Esophagus (tissue), 2 donors: ENCODE data around the gene NPPC. TPM values are rescaled to one million over a fixed set of nuclear protein-coding genes. Genes with fewer than 3 reads are reported as not detected.

ENCODE experiments used
- H3K27ac ChIP-seq, 2 donors: one replicate each; pipeline ENCODE4 v1.5.1; 2013; ENCODE audit warnings: low read depth in 2 of 2, mild to moderate bottlenecking in 2 of 2, inconsistent platforms in 1 of 2, low read length in 1 of 2, moderate library complexity in 1 of 2
- H3K27me3 ChIP-seq, 2 donors: one replicate each; pipeline ENCODE4 v1.6.1; 2013; ENCODE audit warnings: low read length in 2 of 2, control low read depth in 1 of 2, mild to moderate bottlenecking in 1 of 2; ENCODE audit not compliant: insufficient read depth in 2 of 2, control insufficient read depth in 1 of 2
- H3K36me3 ChIP-seq, 2 donors: one replicate each; pipeline ENCODE4 v1.6.1; 2013; ENCODE audit warnings: low read length in 1 of 2; ENCODE audit not compliant: control insufficient read depth in 2 of 2, insufficient read depth in 2 of 2
- H3K4me1 ChIP-seq, 2 donors: one replicate each; pipeline ENCODE4 v1.6.1; 2013; ENCODE audit warnings: low read length in 1 of 2; ENCODE audit not compliant: control insufficient read depth in 2 of 2, insufficient read depth in 2 of 2
- H3K4me3 ChIP-seq, 2 donors: one replicate each; pipeline ENCODE4 v1.5.1; 2013; ENCODE audit warnings: low read length in 2 of 2, mild to moderate bottlenecking in 2 of 2, low read depth in 1 of 2, moderate library complexity in 1 of 2
- H3K9me3 ChIP-seq, 2 donors: one replicate each; pipeline ENCODE4 v1.6.1; 2013; ENCODE audit warnings: mild to moderate bottlenecking in 2 of 2, low read depth in 1 of 2, low read length in 1 of 2, moderate library complexity in 1 of 2; ENCODE audit not compliant: control insufficient read depth in 2 of 2, insufficient read depth in 1 of 2
- WGBS, 2 donors: extraction: QIAGEN DNeasy Blood & Tissue Kit; methylation state at CpG; one replicate each; pipeline ENCODE4 v1.1.7; 2013; 5-methylcytosine and 5-hydroxymethylcytosine counted together
- polyA plus RNA-seq, 2 donors: library from polyadenylated mRNA; stranded (reverse); fragments of 200-250 nt; gene quantifications; one replicate each; pipeline ENCODE4 v1.2.3, GENCODE V29; 2013
- donor health status: healthy with polysubstance abuse.
- donor health status: Bipolar disorder and iron deficiency.

The NPPC gene
- polyA plus RNA-seq, 2 donors = 2.2 TPM

DNA sequence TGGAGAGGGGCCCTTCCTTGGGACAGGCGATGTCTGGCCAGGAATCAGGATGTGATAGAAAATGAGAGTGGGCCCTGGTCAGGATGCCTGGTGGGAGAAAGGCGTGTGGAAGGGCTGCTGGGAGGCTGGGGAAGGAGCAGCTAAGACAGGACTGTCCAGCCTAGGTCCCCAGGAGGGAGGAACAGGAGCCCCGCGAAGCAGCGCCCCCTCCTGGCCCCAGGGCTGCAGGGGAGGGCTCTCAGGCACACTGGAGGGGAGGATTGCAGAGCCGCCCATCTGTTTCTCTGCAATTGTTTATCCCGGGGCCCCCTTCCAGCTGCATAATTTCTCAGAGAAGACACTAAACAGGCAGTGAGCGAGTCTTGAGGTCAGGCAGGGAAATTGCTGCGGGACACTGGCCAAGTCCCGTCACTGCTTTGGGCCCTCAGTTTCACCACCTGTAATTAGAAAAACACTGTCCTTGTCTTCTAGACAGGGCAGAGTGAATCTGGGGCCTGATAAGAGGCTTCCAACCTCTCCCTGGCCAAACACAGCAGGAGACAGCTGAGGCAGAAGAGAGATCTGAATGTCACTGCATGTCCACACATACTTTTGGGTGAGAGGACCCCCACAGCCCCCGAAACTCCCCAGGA, 3.9 kb upstream of the NPPC start:
- Histone ChIP-seq H3K9me3 (no peaks in the 10 kb centered on the region), H3K27me3 (peaks cover 0 to 3% of the 10 kb centered on the region in 2 donors), H3K4me1 (peaks cover 5 to 14% of the 10 kb centered on the region in 2 donors), H3K4me3 (no peak overlapping the region), H3K27ac (no peak overlapping the region), H3K36me3 (no peaks in the 10 kb centered on the region)
- 60% methylated on average over 11 of the region's 11 CpGs for WGBS, 2 donors

DNA sequence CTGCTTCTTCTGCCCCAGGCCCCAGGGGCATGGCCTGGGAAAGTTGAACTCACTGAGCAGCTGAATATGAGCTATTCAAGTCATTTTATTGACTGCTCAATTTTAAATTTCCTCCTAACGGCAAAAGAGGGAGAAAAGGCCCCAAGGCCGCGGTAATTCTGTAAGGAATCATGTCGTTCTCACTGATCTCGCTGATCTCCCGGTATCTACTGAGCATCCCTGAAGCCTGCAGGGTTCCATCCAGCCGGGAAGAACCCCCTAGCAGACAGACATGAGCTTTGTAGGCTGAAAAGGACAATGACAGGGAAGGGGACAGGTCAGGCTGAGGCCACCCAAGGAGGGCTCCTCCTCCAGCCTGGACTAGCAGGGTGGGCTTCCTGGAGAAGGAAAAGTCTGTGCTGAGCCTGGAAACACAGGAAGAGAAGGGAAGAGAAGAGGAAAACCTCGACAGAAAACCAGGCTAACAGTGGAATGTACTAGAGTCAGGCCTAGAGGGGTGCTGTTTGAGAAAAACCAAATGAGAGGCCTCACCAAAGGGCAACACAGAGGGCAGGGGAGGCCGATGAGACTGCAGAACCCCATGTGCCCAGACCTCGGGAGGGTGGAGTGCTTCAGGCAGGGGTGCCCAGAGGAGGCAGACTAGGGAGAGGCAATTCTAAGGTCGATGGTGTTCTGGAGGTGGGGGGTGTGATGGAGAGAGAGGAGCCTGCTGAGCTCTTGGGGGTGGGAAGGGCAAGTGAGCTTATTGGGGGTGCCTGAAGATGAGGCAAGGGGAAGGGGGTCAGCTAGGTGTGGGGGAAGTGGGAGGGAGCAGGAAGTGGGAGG, 2.9 kb upstream of the NPPC start:
- WGBS, 2 donors = 79 to 88% methylated on average over 11 of the region's 11 CpGs
- no peak overlapping the region for H3K4me3 ChIP-seq
- no peaks in the 10 kb centered on the region for H3K36me3 ChIP-seq
- peaks cover 0 to 7% of the 10 kb centered on the region in 2 donors for H3K27me3 ChIP-seq
- no peak overlapping the region for H3K27ac ChIP-seq
- no peaks in the 10 kb centered on the region for H3K9me3 ChIP-seq
- peaks cover 5 to 14% of the 10 kb centered on the region in 2 donors for H3K4me1 ChIP-seq

GRCh38 chr2:231928481-231928880, 2.3 kb upstream of the NPPC start:
- WGBS, 2 donors = 79 to 82% methylated on average over 5 of the region's 5 CpGs
- Histone ChIP-seq H3K27ac (no peak overlapping the region), H3K4me1 (peaks cover 5 to 14% of the 10 kb centered on the region in 2 donors), H3K36me3 (no peaks in the 10 kb centered on the region), H3K9me3 (no peaks in the 10 kb centered on the region), H3K4me3 (no peak overlapping the region), H3K27me3 (peaks cover 0 to 11% of the 10 kb centered on the region in 2 donors)

GRCh38 chr2:231927566-231927890, 1.3 kb upstream of the NPPC start:
- Histone ChIP-seq H3K36me3 (no peaks in the 10 kb centered on the region), H3K27ac (no peak overlapping the region), H3K4me3 (no peak overlapping the region), H3K4me1 (peaks cover 5 to 14% of the 10 kb centered on the region in 2 donors), H3K27me3 (peaks cover 0 to 11% of the 10 kb centered on the region in 2 donors), H3K9me3 (no peaks in the 10 kb centered on the region)
- 66 to 81% methylated on average over 10 of the region's 10 CpGs for WGBS, 2 donors

DNA sequence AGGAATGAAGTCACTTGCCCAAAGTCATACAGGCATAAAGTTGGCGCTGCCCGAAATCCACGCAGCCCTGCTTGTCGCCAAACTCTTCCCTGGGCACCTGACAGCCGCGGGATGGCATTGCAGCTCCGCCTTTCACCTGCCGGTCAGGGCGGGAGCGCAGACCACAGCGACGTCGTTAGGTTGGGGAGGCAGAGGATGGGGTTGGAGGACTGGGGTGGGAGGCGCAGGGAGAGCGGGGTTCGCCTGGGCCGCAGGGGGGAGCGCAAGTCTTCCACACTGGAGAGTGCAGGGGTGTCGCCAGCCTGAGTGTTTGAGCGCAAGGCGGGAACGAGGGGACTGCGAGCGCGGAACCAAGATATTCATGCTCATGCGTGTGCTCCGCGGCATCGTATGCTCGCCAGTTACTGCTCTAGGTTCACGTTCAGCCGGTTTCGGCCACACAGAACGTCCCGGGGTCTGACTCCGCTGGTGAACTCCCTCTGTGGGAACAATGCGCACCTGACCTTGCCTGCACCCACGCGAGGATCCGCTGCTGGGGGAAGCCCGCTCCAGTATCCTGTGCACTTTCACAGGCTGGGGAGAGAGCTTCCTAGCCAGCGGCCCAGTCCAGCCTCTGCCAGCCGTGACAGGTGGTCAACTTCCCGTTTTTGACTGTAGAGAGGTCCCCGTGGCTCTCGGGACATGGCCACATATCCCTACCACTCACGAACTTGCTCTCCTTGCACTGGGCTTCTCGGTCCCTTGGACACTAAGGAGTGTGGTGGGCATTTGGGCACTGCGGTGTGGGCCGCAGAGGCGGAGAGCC, 767 bp upstream of the NPPC start:
- Histone ChIP-seq H3K27me3 (peaks cover 0 to 11% of the 10 kb centered on the region in 2 donors), H3K27ac (no peak overlapping the region), H3K4me1 (peaks cover 5 to 14% of the 10 kb centered on the region in 2 donors), H3K4me3 (peak overlapping the region; percentile 53 to 58), H3K36me3 (no peaks in the 10 kb centered on the region), H3K9me3 (no peaks in the 10 kb centered on the region)
- 9 to 12% methylated on average over 49 to 51 of the region's 51 CpGs for WGBS, 2 donors

DNA sequence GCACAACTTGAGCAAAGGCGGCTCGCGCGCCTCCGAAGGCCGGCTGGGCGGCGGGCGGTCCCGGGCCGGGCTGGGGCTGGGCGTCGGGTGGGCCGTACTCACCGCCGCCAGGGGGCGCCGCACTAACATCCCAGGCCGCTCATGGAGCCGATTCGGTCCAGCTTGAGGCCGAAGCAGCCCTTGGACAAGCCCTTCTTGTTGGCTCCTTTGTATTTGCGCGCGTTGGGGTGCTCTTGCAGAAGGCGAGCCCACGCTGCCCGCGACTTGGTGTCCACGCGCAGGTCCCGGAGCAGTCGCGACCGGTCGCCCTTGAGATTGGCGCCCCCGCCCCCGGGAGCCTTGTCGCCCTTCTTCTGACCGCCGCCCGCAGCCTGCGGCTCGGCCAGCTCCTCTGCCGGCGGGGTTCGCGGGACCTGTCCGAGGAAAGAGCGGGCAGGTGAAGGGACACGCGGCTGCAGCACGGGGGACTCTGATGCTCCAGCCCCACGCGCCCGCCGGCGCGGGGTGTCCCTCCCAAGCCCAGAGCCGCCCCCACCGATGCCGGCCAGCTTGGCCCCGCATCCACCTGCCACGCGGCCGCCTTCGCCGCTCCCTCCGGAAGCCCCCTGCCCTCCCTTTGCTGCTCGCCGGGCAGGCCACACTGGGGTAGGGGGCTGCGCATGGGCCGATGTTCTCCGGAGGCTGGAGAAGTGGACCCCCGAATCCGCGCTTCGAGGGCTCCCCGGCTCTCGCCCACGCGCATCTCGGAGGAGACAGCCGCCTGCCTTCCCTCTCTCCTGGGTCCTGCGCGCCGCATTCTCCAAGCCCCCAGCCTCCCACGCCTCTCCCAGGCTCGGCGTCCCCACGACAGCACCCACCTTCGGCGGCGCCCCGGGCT, 655 bp downstream of the NPPC start:
- H3K9me3 ChIP-seq = no peaks in the 10 kb centered on the region
- peaks cover 0 to 11% of the 10 kb centered on the region in 2 donors for H3K27me3 ChIP-seq
- peak overlapping the region; percentile 53 to 58 for H3K4me3 ChIP-seq
- H3K27ac ChIP-seq = no peak overlapping the region
- H3K36me3 ChIP-seq = no peaks in the 10 kb centered on the region
- WGBS, 2 donors = 1% methylated on average over 94 to 96 of the region's 96 CpGs
- peaks cover 5 to 14% of the 10 kb centered on the region in 2 donors for H3K4me1 ChIP-seq

DNA sequence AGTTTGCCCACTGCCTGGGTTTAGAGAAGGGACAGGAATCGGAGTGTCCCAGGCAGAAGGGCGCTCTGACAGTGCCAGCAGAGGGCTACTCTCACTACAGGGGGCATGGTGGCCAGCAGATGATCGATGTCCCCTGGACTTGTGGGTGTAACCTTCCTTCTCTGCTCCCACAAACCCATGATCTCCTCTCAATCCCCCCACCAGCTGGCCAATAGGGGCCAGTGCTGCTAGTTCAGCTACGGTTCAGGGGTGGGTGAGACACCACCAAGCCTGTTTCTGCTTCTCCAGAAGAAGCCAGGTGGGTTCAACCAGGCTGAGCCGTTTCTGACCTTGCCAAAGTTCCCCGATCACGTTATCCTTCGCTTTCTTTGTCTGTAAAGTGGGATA, 1.3 kb downstream of the NPPC start:
- WGBS, 2 donors = 19 to 24% methylated on average over 8 of the region's 8 CpGs
- H3K27ac ChIP-seq = no peak overlapping the region
- H3K36me3 ChIP-seq = no peaks in the 10 kb centered on the region
- H3K4me1 ChIP-seq = peaks cover 5 to 14% of the 10 kb centered on the region in 2 donors
- H3K9me3 ChIP-seq = no peaks in the 10 kb centered on the region
- H3K4me3 ChIP-seq = peak overlapping the region; percentile 53 to 58
- H3K27me3 ChIP-seq = peaks cover 0 to 11% of the 10 kb centered on the region in 2 donors

DNA sequence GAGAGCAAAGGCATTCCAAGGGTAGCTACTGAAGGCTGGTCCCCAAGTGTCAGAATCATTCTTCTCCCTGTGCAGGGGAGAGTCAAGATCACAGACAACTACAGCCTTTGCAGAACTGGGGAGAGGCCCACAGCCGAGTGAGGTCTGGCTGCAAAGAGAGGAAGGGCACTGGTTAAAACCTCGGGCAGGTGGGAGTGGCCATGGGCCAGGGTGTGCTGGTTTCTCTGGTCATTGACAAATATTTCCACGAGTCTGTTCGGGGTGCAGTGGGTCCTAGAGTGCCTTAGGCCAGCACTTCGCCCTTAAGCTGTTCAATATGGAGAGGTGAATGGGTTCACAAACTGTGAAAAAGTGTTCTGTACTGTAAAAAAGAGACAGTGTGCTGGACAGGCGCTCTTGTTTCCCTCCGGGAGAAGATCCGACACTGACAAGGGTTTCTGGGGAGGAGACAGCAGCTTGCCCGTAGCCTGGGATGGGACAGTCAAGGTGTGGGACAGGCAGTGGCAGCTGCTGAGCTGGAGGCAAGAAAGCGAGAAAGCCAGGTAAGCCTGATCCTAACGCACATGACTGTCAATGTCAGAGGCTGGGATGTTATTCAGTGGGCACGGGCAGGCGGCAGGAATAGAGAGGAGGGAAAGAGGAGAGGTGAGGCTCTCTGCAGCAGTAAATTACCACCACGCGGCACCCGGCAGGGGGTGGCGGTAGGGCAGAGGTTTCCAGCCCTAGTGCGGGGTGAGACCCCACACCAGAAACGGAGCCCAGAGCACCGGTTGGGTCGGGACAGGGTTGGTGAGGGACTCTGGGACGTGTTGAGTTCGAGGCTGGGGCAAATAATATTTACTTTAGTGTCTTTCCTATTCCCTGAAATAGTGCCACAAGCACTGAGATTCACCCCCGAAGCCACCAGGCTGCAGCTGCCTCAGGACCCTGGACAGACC, 2.0 kb downstream of the NPPC start:
- H3K4me1 ChIP-seq = peaks cover 5 to 14% of the 10 kb centered on the region in 2 donors
- 52 to 54% methylated on average over 24 of the region's 24 CpGs for WGBS, 2 donors
- H3K36me3 ChIP-seq = no peaks in the 10 kb centered on the region
- H3K4me3 ChIP-seq = peak overlapping the region in 1 of 2 donors; percentile 58
- no peak overlapping the region for H3K27ac ChIP-seq
- H3K9me3 ChIP-seq = no peaks in the 10 kb centered on the region
- peaks cover 0 to 11% of the 10 kb centered on the region in 2 donors for H3K27me3 ChIP-seq
